SW 1271 (cell line): ENCODE measurements around the gene CD52.
"Not testable (repeated sequence)": the region's sequence is repeated elsewhere in the genome, so short reads cannot be mapped to it uniquely, and the experiment has no call there.

ENCODE experiments used
- DNase-seq, 2 experiments: peaks; one replicate each; lab custom pipeline; 2025; lab: John Stamatoyannopoulos, UW

CD52 gene

GRCh38 chr1:26333312-26333711 lies 15.6 kb downstream of the CD52 start:
- DNase-seq: not testable (repeated sequence)

GRCh38 chr1:26335774-26336476 lies 18.2 kb downstream of the CD52 start:
- peak in 1 of 2 experiments; percentile 36 for DNase-seq

GRCh38 chr1:26336477-26337205 lies 18.9 kb downstream of the CD52 start:
- no peak for DNase-seq

GRCh38 chr1:26337206-26337535 lies 19.4 kb downstream of the CD52 start:
- no peak for DNase-seq

DNA sequence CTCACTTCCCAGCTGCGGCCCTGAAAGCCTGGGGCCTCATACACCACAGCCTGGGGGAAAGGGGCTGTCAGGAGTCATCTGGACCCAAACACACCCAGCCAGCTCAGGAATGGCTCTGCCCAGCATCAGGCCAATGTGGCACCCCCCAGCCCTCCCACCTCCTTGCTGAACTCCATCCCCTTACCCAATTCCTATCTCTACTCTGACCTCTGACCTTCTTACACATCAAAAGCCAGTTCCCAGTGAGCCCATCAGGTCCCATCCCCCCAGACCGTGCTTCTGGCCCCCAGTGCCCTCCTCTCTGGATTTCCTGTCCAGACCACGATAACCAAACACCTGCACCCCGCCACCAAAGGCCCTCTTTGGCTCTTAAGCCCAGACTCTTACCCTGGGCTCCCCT lies 19.9 kb downstream of the CD52 start:
- DNase-seq: no peak

DNA sequence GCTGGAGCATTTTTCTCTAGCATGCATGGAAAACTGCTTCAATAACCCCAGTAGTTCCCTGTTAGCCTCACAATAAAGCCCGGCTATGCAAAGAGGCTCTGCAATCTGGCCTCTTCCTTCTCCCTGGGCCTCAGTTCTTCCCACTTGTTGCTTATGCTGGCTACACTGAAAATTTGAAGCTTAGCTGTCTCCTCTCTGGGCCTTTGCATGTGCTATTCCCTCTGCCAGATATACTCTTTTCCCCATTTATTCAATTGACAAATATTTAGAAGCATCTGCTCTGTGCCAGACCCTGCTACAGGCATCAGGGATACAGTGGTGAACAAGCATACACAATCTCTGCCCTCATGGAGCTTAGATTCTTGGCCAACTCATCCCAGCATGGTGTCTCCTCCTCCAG lies 20.9 kb downstream of the CD52 start:
- DNase-seq: no peak

GRCh38 chr1:26340047-26340481 lies 22.3 kb downstream of the CD52 start:
- DNase-seq: no peak

GRCh38 chr1:26344147-26344920 lies 26.6 kb downstream of the CD52 start:
- DNase-seq: no peak

- DNase-seq: no peak
Observed at GRCh38 chr1:26345718-26346117, 28.0 kb downstream of the CD52 start.

DNA sequence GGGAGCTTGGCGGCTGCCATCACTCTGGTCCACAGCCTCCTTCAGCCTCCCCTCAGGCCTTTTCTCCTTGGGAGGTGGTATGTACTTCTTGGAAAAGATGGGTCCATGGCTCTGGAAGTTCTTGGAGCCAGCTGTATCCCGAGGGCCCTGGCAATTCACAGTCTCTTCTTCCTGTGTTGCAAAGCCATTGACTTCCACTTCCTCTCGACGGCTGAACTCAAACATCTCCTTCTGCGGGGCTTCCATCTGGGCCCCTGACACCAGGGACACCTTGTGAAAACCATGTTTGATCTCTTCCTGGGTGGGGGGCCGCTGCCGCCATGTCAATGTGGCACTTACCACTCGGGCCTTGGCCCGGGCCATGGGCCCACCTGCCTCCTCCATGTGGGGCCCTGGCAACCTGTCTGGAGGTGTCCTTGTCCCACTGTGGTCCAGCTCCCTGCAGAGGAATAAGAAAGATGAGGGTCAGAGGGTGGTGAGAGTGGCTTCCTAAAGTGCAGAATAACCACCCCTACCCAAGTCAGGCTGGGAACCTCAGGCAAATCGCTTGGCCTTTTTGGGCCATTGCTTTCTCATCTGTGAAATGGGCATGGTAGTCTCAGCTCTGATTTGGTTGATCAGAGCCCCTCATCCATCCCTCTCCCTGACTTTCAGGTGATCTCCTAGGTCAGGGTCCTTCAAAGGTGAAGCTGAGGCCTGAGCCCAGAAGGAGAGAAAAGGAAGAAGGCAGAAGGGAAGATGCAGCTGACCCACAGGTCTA lies 28.7 kb downstream of the CD52 start:
- no peak for DNase-seq

- no peak for DNase-seq
Observed at GRCh38 chr1:26349188-26349876, 31.6 kb downstream of the CD52 start.

DNA sequence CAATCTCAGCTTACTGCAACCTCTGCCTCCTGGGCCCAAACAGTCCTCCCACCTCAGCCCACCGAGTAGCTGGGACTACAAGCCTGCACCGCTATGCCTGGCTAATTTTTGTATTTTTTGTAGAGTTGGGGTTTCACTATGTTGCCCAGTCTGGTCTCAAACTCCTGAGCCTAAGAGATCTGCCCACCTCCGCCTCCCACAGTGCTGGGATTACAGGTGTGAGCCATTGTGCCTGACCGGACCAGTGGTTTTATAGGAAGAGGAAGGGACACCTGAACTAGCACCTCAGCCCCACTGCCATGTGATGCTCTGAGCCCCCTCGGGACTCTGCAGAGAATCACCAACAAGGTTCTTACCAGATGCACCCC lies 32.1 kb downstream of the CD52 start:
- no peak for DNase-seq

GRCh38 chr1:26350343-26350700 lies 32.6 kb downstream of the CD52 start:
- no peak for DNase-seq

GRCh38 chr1:26350701-26351589 lies 33.2 kb downstream of the CD52 start:
- peak in 1 of 2 experiments; percentile 12 for DNase-seq

GRCh38 chr1:26351590-26352337 lies 34.0 kb downstream of the CD52 start:
- no peak for DNase-seq

- DNase-seq: no peak
Observed at GRCh38 chr1:26352338-26352679, 34.6 kb downstream of the CD52 start.

DNA sequence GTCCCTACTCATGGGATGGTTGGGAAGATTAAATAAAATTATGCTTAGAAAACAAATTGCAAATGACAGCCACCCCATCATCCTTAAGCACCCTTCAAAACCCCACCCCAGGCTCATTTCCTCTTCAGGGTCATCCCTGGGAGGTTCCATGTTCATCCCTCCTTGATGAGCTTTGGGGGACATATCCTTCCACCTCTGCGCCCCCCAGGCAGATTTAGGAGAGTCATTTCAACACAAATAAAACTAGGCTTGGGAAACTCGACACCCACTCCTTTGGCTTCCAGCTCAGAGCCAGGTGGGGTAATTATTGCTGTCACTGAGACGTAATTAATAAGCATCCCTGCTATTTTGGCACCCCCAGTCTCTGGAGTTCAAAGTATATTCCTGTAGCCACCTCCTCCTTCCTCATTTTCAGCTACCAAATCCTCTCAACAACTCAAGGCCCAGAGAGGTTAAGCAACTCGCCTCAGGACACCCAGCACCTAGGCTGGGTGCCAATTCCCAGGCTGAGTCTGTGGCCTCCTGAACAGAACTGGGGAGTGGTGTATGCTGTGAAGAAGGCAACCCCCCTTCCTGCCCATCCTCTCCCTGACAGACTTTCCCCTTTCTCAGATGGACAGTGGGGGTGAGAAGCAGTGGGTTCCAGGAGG lies 35.6 kb downstream of the CD52 start:
- DNase-seq: no peak

GRCh38 chr1:26353976-26354820 lies 36.4 kb downstream of the CD52 start, which contains the start of gene CRYBG2:
TSS of gene CRYBG2 (minus strand) at chr1:26354130. CDS start at chr1:26346657, 7,473 bp downstream.
- no peak for DNase-seq
